ENCODE measurements around the gene PITPNC1.

GRCh38 chr17:67548693-67549092 is 171.6 kb downstream of the PITPNC1 start:
- no peak for TF ChIP-seq CTCF (conservative IDR thresholded peaks at IDR 0.05 in 1 of 2, IDR thresholded peaks at IDR 0.05 in 1 of 2; ENCODE audit: low read depth in 1 of 2, low read length in 2 of 2)
- TF ChIP-seq EZH2 (IDR thresholded peaks at IDR 0.05; ENCODE audit: low read length, missing control alignments): no peak

Measured in fibroblast of lung (primary cell).